Panc1 (cell line): ENCODE measurements around the gene RASSF6. TPM values are rescaled to one million over a fixed set of nuclear protein-coding genes. Genes with fewer than 3 reads are reported as not detected.

Experiments
- ATAC-seq: fragments of 200-7000 bp; cut with Tn5 transposase; 2 replicates; pipeline ENCODE4 v1.9.1; 2020; ENCODE audit warnings: mild to moderate bottlenecking, moderate library complexity
- BruUV-seq: library from RNA; stranded (reverse); fragments of 400-500 nt; replicated peaks from 2 replicates; lab custom pipeline; 2021; lab: Mats Ljungman, UMichigan
- CTCF ChIA-PET: fragments of 300-600 bp; sonication (Branson Sonifier 250); formaldehyde crosslinking; loops from one replicate; lab custom pipeline; 2022; ENCODE audit warnings: antibody characterized with exemption; lab: Charles Lee
- POLR2A ChIA-PET: fragments of 300-600 bp; sonication (Branson Sonifier 250); formaldehyde crosslinking; loops from one replicate; lab custom pipeline; 2022; ENCODE audit warnings: antibody characterized with exemption; lab: Charles Lee
- DNase-seq: peaks from one replicate; pipeline ENCODE4 v3.0.0-alpha.2; 2010; ENCODE audit warnings: low read depth, low spot score
- H3K27ac ChIP-seq: 2 replicates; pipeline ENCODE4 v1.5.1; 2011; ENCODE audit warnings: mild to moderate bottlenecking, low read length, inconsistent platforms
- H3K27me3 ChIP-seq: fragments of 200-500 bp; sonication (Bioruptor generic); 2 replicates; pipeline ENCODE4 v1.6.0; 2014; ENCODE audit warnings: low read length, inconsistent platforms; ENCODE audit not compliant: control insufficient read depth, insufficient read depth
- H3K36me3 ChIP-seq: fragments of 200-500 bp; sonication (Bioruptor generic); 2 replicates; pipeline ENCODE4 v1.5.1; 2014; ENCODE audit warnings: inconsistent platforms, mild to moderate bottlenecking, low read length, moderate library complexity; ENCODE audit not compliant: control insufficient read depth, insufficient read depth
- H3K4me1 ChIP-seq: 2 replicates; pipeline ENCODE4 v1.5.1; 2011; ENCODE audit warnings: inconsistent platforms, mild to moderate bottlenecking, low read length, moderate library complexity; ENCODE audit not compliant: control insufficient read depth, insufficient read depth
- H3K4me3 ChIP-seq, 2 experiments: 2 replicates each; pipeline ENCODE4 v1.5.1; 2011 to 2012; ENCODE audit warnings: low read depth in 2 of 2, low read length in 2 of 2, mild to moderate bottlenecking in 2 of 2, inconsistent platforms in 1 of 2, moderate library complexity in 1 of 2
- H3K9me3 ChIP-seq: fragments of 200-500 bp; sonication (Bioruptor generic); 2 replicates; pipeline ENCODE4 v1.5.1; 2014; ENCODE audit warnings: low read depth, mild to moderate bottlenecking, inconsistent platforms, low read length, moderate library complexity; ENCODE audit not compliant: control insufficient read depth, insufficient read depth
- POLR2AphosphoS5 ChIP-seq: IDR thresholded peaks from 2 replicates; pipeline ENCODE4 v1.6.1; 2012; ENCODE audit warnings: mild to moderate bottlenecking, low read depth, low read length, moderate library complexity
- SIN3A ChIP-seq: IDR thresholded peaks from 2 replicates; pipeline ENCODE4 v1.6.1; 2012; ENCODE audit warnings: low read depth, mild to moderate bottlenecking, low read length, moderate library complexity, borderline replicate concordance; ENCODE audit not compliant: insufficient read depth
- TCF7L2 ChIP-seq: IDR thresholded peaks from 2 replicates; pipeline ENCODE4 v1.6.1; 2011; ENCODE audit warnings: mild to moderate bottlenecking, low read depth, low read length, inconsistent platforms
- in situ Hi-C: cut with HindIII; loops from 2 replicates; pipeline ENCODE4 v1.10.0; 2016; ENCODE audit warnings: low sequenced_read_pairs, low pct_unique_long_range_greater_than_20kb
- intact Hi-C: fragments of 100-400 bp; cut with micrococcal nuclease; formaldehyde crosslinking; loops from one replicate; pipeline ENCODE4 v1.10.0; 2022; ENCODE audit not compliant: unreplicated experiment
- total RNA-seq: library from RNA; stranded (reverse); gene quantifications from one replicate; pipeline ENCODE4 v1.2.1, GENCODE V29; 2021; ENCODE audit not compliant: unreplicated experiment
- TF ChIP-seq, protein P1 (sequence below): fragments of 450-650 bp; IDR thresholded peaks from 2 replicates; pipeline ENCODE4 v1.5.1; 2017; ENCODE audit warnings: mild to moderate bottlenecking
- TF ChIP-seq, protein P2 (sequence below), 2 experiments: IDR thresholded peaks; 2 replicates each; pipeline ENCODE4 v1.6.1; 2011 to 2012; ENCODE audit warnings: low read depth in 2 of 2, control low read depth in 1 of 2, low read length in 1 of 2, mild to moderate bottlenecking in 1 of 2, moderate library complexity in 1 of 2; ENCODE audit not compliant: insufficient read depth in 1 of 2

Gene RASSF6
- total RNA-seq, 1 experiment from 2014 or later = 0.15 TPM

DNA sequence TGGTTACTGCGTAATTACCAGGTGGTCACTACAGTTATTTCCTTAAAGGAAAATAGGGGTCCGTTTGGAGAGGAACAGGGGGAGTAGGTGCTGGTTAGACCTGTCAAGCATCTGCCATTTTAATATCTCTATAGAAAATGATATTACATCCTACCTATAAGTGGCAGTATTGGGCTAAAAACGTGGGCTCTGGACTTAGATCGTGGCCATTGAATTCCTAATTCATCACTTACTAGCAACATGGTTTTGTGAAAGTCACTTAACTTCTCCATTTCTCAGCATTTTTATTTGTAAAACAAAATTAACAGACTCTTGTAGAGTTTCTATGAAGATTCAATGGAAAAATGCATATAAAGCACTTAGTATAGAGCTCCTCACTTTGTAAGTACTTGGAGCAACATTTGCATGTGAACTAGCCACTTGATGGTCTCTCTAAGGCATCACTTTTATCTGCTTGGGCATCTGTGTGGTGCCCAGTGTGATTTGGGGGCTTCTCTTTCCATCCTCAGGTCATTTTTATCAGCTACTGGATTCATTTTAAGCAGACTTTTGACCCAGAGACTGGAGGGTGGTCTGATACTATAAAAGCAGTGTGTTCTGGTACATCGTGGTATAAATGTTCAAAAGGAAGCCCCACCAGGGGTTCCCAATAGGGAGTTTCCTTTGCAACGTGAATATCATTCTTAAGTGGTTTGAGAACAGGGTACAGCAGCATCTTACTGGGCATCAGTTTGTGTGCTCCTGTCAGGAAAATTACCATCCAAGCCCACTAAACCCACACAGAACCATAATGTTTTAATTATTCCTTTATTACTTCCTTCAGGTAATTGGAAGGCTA, 42.7 kb upstream of the RASSF6 start:
- DNase-seq (no peak), ATAC-seq (peak; percentile 79)
- intact Hi-C loops (loop anchor here (2.0 to 5.0 kb wide), 3 partner anchors 204 to 469 kb away; partner anchors contain the start of gene CXCL1), in situ Hi-C loops (no loop called here)
- no peaks in the 10 kb centered on the region for H3K4me1 ChIP-seq
- no peak for TF ChIP-seq SIN3A
- TF ChIP-seq, protein P1, sequence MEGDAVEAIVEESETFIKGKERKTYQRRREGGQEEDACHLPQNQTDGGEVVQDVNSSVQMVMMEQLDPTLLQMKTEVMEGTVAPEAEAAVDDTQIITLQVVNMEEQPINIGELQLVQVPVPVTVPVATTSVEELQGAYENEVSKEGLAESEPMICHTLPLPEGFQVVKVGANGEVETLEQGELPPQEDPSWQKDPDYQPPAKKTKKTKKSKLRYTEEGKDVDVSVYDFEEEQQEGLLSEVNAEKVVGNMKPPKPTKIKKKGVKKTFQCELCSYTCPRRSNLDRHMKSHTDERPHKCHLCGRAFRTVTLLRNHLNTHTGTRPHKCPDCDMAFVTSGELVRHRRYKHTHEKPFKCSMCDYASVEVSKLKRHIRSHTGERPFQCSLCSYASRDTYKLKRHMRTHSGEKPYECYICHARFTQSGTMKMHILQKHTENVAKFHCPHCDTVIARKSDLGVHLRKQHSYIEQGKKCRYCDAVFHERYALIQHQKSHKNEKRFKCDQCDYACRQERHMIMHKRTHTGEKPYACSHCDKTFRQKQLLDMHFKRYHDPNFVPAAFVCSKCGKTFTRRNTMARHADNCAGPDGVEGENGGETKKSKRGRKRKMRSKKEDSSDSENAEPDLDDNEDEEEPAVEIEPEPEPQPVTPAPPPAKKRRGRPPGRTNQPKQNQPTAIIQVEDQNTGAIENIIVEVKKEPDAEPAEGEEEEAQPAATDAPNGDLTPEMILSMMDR = peak; percentile 55
- BruUV-seq = no TSS peak
- CTCF ChIA-PET = no interaction called here
- H3K27ac ChIP-seq = peak overlapping the region; percentile 63; the same call in 1 of the 2 replicates
- H3K36me3 ChIP-seq = no peaks in the 10 kb centered on the region
- no peaks in the 10 kb centered on the region for H3K27me3 ChIP-seq
- no peaks in the 10 kb centered on the region for H3K9me3 ChIP-seq
- POLR2A ChIA-PET = no interaction called here
- no peak overlapping the region for H3K4me3 ChIP-seq

DNA sequence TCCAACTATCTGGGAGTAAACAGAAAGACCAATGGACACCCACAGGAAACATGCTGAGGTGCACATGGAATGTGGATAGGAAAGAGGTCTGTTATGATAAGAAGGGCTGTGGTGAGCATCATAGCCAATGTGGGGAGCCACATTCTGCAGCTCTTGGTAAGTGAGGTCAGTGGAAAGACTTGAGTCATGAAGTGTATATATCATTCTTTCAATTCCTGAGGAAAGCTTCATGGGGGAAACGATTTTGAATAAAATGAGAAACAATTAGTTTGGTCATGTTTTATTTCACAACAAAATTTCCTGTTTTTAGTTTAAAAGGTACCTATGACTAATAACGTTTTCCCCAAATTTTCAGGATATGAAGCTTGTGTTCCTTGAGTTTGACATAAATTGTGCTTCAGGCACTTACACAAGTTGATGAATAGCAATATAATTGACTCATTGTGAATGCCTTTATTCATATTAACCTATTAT, 41.4 kb upstream of the RASSF6 start:
- DNase-seq (no peak), ATAC-seq (no peak)
- H3K27me3 ChIP-seq = no peaks in the 10 kb centered on the region
- no TSS peak for BruUV-seq
- peak overlapping the region; percentile 39; the same call in 1 of the 2 replicates for H3K27ac ChIP-seq
- no peak for TF ChIP-seq TCF7L2
- TF ChIP-seq SIN3A = no peak
- no peak for TF ChIP-seq POLR2AphosphoS5
- TF ChIP-seq, protein P2, sequence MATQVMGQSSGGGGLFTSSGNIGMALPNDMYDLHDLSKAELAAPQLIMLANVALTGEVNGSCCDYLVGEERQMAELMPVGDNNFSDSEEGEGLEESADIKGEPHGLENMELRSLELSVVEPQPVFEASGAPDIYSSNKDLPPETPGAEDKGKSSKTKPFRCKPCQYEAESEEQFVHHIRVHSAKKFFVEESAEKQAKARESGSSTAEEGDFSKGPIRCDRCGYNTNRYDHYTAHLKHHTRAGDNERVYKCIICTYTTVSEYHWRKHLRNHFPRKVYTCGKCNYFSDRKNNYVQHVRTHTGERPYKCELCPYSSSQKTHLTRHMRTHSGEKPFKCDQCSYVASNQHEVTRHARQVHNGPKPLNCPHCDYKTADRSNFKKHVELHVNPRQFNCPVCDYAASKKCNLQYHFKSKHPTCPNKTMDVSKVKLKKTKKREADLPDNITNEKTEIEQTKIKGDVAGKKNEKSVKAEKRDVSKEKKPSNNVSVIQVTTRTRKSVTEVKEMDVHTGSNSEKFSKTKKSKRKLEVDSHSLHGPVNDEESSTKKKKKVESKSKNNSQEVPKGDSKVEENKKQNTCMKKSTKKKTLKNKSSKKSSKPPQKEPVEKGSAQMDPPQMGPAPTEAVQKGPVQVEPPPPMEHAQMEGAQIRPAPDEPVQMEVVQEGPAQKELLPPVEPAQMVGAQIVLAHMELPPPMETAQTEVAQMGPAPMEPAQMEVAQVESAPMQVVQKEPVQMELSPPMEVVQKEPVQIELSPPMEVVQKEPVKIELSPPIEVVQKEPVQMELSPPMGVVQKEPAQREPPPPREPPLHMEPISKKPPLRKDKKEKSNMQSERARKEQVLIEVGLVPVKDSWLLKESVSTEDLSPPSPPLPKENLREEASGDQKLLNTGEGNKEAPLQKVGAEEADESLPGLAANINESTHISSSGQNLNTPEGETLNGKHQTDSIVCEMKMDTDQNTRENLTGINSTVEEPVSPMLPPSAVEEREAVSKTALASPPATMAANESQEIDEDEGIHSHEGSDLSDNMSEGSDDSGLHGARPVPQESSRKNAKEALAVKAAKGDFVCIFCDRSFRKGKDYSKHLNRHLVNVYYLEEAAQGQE (IDR thresholded peaks at IDR 0.05; ENCODE audit: insufficient read depth in 1 of 2, low read depth in 2 of 2, low read length in 1 of 2) = no peak
- TF ChIP-seq, protein P1 = no peak
- H3K4me1 ChIP-seq = no peaks in the 10 kb centered on the region
- in situ Hi-C loops = no loop called here
- intact Hi-C loops = loop anchor here (2.0 to 5.0 kb wide), 3 partner anchors 206 to 471 kb away; partner anchors contain the start of gene CXCL1
- no peaks in the 10 kb centered on the region for H3K36me3 ChIP-seq
- H3K4me3 ChIP-seq = no peak overlapping the region
- ChIA-PET POLR2A (interaction anchor here (0.6 kb wide), 1 partner anchor 210 kb away, joined by 3 read pairs; no protein-coding TSS in a partner anchor), CTCF (no interaction called here)
- no peaks in the 10 kb centered on the region for H3K9me3 ChIP-seq
